Umbilical cord (tissue), 2 donors: ENCODE results near the gene ERN2. TPM values are rescaled to one million over a fixed set of nuclear protein-coding genes. Genes with fewer than 3 reads are reported as not detected.
"Not testable (repeated sequence)": the region's sequence is repeated elsewhere in the genome, so short reads cannot be mapped to it uniquely, and the experiment has no call there.

Experiments
- DNase-seq: peaks from one replicate; pipeline ENCODE4 v3.0.0-alpha.2; 2015; ENCODE audit warnings: low spot score
- total RNA-seq: library from RNA; depleted of rRNA; stranded (reverse); fragments of >200 nt; gene quantifications from one replicate; pipeline ENCODE4 v1.2.3, GENCODE V29; 2014; ENCODE audit warnings: low replicate concordance; ENCODE audit not compliant: insufficient read depth

The ERN2 gene
- total RNA-seq, 1 donor from 2014 or later = 5.8 TPM

DNA sequence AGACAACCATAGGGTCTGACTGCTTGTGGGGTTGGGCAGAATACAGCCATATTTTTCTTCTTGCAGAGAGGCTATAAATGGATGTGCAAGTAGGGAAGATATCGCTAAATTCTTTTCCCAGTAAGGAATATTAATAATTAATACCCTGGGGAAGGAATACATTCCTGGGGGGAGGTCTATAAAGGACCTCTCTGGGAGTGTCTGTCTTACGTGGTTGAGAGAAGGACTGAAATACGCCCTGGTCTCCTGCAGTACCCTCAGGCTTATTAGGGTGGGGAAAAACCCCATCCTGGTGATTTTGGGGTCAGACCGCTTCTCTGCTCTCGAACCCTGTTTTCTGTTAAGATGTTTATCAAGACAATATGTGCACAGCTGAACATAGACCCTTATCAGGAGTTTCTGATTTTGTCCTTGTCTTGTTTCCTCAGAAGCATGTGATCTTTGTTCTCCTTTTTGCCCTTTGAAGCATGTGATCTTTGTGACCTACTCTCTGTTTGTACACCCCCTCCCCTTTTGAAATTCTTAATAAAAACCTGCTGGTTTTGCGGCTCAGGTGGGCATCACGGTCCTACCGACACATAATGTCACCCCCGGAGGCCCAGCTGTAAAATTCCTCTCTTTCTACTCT, 9.7 kb upstream of the ERN2 start:
- not testable (repeated sequence) for DNase-seq

DNA sequence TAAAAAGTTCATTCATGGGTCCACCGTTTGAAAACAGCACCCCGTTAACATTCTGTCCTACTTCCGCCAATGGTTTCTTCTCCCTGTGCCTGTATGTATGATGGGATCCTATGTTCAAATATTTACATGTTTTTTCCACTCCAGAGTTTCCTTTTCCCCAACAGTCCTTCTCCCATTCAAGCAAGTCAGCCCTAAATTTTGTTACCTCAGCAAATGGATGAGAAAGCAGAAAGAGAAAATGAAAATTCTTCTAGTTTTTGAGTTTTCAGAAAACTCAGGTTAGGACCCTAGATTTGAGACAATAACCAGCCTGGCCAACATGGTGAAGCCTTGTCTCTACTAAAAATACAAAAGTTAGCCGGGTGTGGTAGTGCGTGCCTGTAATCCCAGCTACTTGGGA, 3.5 kb upstream of the ERN2 start:
- DNase-seq = no peak

- DNase-seq = no peak
These were observed 1.2 kb downstream of the ERN2 start for GRCh38 chr16:23711785-23712184.

DNA sequence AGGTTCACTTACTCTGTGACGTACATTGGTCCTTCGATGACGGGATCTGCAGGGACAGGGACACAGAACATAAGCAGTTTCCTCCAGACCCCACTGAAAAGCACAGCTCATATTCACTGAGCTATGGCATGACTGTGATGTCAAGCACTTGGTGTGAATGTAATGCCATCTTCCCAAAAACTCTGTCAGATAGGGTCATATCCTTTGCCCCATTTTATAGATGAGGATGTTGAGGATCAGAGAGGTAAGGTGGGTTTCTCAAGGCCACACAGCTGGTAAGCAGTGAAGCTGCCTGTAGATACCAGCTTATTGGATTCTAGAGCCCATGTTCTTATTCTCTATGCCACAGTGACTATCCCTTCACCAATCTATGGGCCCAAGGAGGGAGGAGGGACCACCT, 2.5 kb downstream of the ERN2 start:
- DNase-seq = no peak

GRCh38 chr16:23710008-23710407, 3.0 kb downstream of the ERN2 start:
- DNase-seq = no peak

DNA sequence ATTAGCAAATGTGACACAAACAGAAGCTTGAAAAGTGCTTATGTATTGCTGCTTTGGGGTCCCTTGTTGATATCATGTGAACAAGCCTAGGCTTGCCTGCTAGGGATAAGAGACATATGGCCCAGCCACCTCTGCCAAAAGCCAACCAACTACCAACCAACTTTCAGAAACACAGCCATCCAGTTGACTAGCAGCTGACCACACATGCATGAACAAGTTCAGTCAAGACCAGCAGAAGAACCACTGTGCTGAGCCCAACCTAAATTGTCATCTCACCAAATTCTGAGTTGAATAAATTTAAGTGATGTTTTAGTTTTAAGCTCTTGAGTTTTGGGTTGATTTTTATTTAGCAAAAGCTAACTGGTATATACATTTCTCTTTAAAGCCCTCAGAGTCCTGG, 3.5 kb downstream of the ERN2 start:
- DNase-seq = no peak

DNA sequence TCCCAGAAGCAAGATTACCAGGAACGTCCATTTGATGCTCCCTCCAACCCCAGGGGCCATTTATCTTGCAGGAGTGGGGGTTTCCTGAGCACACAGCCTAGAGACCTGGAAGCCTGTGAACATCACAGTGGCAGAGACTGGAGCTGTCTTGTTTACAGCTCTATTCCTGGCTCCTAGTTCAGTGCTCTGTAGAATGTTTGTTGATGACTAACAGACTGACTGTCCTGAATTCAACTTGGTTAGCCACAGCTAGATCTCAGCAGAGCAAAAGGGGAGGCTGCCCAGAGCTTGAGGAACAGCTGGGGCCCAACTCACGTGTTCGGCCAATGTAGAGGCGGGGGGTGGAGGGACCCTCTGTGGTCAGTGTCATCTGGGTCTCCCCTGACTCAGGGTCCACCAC, 6.6 kb downstream of the ERN2 start:
- no peak for DNase-seq

DNA sequence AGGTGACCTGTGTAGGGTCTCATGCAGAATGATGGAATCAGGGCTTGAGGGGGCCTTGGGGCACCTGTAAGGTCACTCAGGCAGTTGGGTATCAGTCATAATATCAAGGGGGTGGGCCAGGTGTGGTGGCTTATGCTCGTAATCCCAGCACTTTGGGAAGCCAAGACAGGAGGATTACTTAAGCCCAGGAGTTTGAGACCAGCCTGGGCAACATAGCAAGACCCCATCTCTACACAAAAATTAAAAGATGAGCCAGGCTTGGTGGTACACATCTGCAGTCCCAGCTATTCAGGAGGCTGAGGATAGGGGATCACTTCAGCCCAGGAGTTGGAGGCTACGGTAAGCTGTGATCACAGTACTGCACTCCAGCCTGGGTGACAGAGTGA, 7.5 kb downstream of the ERN2 start:
- no peak for DNase-seq

- DNase-seq = no peak
These were observed 8.1 kb downstream of the ERN2 start for GRCh38 chr16:23704772-23705516.

DNA sequence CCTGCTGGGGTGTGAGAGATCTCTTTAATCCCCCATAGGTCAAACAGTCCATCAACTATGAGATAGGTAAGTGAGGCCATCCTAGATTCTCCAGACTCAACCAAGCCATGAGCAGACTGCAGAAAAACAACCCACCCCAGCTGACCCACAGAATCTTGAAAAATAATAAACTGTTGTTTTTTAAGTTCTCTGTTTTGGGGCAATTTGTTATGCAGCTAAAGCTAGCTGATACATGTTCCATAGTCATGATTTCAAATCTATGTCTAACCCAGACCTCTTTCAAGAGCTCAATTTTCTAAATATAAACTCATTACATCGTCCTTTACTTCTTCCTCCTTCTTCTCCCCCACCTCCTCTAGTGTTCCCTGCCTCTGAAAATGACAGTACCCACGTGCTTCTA, 10.1 kb downstream of the ERN2 start:
- DNase-seq = no peak

- DNase-seq = no peak
These were observed 12.0 kb downstream of the ERN2 start for GRCh38 chr16:23701045-23701444.

DNA sequence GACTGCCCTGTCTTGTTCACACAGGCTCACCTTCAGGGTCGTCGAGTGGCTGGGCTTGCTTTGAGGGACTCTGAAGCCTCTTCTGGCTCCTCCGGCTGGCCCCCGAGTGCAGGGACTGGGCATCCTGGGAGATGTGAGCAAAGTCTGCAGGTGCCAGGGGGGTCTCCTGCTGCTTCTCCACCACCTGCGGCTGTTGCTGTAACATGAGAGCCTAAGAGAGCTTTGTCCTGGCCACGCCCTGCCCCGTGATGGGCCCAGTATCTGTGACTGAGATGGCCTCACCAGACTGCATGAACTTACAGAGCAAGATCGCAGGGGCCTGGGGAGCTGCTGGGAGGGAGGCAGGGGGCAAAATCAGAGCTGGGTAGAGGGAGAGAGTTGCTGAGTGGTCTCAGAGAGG, 12.5 kb downstream of the ERN2 start:
- no peak for DNase-seq

DNA sequence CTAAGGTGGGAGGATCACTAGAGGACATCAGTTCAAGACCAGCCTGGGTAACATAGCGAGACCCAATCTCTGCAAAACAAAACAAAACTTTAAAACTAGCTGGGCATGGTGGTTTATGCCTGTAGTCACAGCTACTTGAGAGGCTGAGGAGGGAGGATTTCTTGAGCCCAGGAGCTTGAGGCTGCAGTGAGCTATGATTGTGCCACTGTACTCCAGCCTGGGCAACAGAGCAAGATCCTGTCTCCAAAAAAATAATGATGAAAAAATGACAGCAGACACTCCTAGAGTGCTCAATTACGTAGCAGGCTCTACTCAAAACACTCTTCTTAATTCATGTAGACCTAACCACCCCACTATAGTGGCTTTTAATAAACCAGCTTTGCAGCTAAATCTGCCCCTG, 12.9 kb downstream of the ERN2 start:
- DNase-seq = no peak

- no peak for DNase-seq
These were observed 13.9 kb downstream of the ERN2 start for GRCh38 chr16:23699100-23699499.

- no peak for DNase-seq
These were observed 17.3 kb downstream of the ERN2 start for GRCh38 chr16:23695756-23696155.

GRCh38 chr16:23694644-23695373, 18.2 kb downstream of the ERN2 start:
- DNase-seq = peak; percentile 34

GRCh38 chr16:23694265-23694643, 18.8 kb downstream of the ERN2 start:
- DNase-seq = no peak

GRCh38 chr16:23692190-23692837, 20.7 kb downstream of the ERN2 start:
- no peak for DNase-seq

DNA sequence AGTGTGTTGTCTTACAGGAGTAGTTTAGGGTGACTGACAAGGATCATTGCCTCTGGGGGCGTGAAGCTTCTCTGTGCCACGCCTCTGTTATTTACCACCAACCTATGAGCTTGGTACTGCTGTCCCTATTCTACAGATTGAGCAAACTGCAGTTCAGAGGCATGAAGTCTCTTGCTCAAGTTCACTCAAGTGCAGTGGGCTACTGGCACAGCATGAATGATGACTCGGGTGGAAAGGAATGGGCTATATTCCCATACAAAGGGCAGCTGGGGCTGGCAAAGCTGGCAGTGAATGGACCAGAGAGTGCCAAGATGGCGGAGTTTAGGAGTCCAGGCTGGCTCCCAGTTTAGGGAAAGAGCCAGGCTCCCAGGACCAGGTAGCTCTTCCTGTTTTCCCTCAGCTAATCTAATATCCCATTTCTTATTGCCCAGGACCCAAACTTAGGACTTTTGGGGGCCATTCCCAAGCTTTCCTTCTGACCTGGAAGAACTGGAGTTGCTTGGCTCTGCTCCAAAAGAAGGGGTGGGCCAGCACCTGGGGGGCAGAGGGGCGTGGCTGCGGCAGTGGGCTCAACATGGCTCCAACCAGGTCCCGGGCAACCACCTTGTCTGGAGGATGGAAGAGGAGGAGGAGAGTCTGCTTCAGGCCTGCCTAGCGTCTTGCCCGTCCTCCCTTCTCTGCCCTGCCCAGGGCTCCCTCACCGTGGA, 21.4 kb downstream of the ERN2 start:
- no peak for DNase-seq

DNA sequence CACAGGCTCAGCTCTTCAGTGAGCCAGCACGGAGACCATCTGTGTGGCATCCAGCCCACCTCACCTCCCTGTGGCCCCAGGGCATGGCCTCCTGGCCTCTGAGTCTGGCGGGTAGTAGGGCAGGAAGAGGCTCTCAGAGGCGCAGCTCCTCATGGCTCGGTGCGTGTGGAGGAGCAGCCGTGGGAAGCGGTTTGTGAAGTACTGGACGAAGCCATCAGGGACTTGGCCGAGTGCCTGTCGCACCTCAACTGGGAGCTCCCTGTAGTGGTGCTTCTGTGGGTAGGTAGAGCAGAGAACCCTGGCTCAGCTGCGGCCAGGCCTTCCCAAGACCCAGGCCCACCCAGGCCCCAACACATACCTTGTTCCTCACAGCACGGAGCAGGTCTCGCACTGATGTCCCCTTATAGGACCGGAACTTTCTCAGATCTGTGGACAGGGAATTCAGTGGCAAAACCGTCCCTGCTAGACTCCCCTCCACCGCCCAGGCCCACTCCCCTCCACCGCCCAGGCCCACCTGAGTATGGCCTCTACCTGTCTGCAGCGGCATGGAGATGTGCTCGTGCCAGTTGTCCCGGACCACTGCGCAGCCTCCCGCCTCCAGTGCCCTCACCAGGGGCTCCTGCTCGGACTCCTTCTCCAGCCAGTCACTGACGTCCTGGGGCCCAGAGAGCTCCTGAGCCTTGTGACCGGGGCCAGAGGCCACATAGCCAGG, 22.1 kb downstream of the ERN2 start:
- no peak for DNase-seq
